ENCODE measurements around the gene OR1J1. TPM values are rescaled to one million over a fixed set of nuclear protein-coding genes. Genes with fewer than 3 reads are reported as not detected.

The OR1J1 gene
- total RNA-seq, 1 donor from 2014 or later = not detected

GRCh38 chr9:122453677-122454135 is 24.0 kb downstream of the OR1J1 start:
- no peak overlapping the region for H3K27ac ChIP-seq
- H4K20me1 ChIP-seq (ENCODE audit: low read depth) = no peaks in the 10 kb centered on the region
- no peaks in the 10 kb centered on the region for H3K4me1 Mint-ChIP-seq
- H3F3A ChIP-seq (ENCODE audit: low read depth) = no peaks in the 10 kb centered on the region
- no peak overlapping the region for H3K4me3 ChIP-seq
- H3K4me3 Mint-ChIP-seq = no peak overlapping the region
- no peak for TF ChIP-seq EZH2phosphoT487 (IDR thresholded peaks at IDR 0.05)
- no peak for TF ChIP-seq EZH2 (IDR thresholded peaks at IDR 0.05)
- no peak for TF ChIP-seq CTCF (IDR thresholded peaks at IDR 0.05)
- no peaks in the 10 kb centered on the region for H3K4me1 ChIP-seq
- peaks cover 9% of the 10 kb centered on the region for H3K27me3 Mint-ChIP-seq (ENCODE audit: insufficient read depth, low read depth)
- no peak overlapping the region for H3K27ac Mint-ChIP-seq
- DNase-seq (ENCODE audit: low spot score) = no peak
- H3K27me3 ChIP-seq = no peaks in the 10 kb centered on the region
- no peak overlapping the region for H3K9ac ChIP-seq
- H3K36me3 Mint-ChIP-seq = no peaks in the 10 kb centered on the region
- H3K9me3 ChIP-seq (ENCODE audit: low read depth) = no peaks in the 10 kb centered on the region
- H3K9me3 Mint-ChIP-seq = no peaks in the 10 kb centered on the region
- no peaks in the 10 kb centered on the region for H3K36me3 ChIP-seq
- no peak overlapping the region for H2AFZ ChIP-seq (replicated peaks)
- no peaks in the 10 kb centered on the region for H3K79me2 ChIP-seq (ENCODE audit: low read depth)
- no peak overlapping the region for H3K4me2 ChIP-seq

- H3K27me3 Mint-ChIP-seq (ENCODE audit: insufficient read depth, low read depth) = peaks cover 19% of the 10 kb centered on the region
- H3K4me3 Mint-ChIP-seq = no peak overlapping the region
- no peaks in the 10 kb centered on the region for H3K9me3 ChIP-seq (ENCODE audit: low read depth)
- no peak overlapping the region for H3K27ac ChIP-seq
- no peaks in the 10 kb centered on the region for H3K4me1 ChIP-seq
- H4K20me1 ChIP-seq (ENCODE audit: low read depth) = no peaks in the 10 kb centered on the region
- DNase-seq (ENCODE audit: low spot score) = no peak
- no peaks in the 10 kb centered on the region for H3K36me3 Mint-ChIP-seq
- H3K4me1 Mint-ChIP-seq = no peaks in the 10 kb centered on the region
- no peak overlapping the region for H3K27ac Mint-ChIP-seq
- TF ChIP-seq EZH2phosphoT487 (IDR thresholded peaks at IDR 0.05) = no peak
- no peak for TF ChIP-seq CTCF (IDR thresholded peaks at IDR 0.05)
- no peak for TF ChIP-seq EZH2 (IDR thresholded peaks at IDR 0.05)
- no peaks in the 10 kb centered on the region for H3K36me3 ChIP-seq
- no peak overlapping the region for H3K9ac ChIP-seq
- H3K4me2 ChIP-seq = no peak overlapping the region
- H3K27me3 ChIP-seq = no peaks in the 10 kb centered on the region
- H3F3A ChIP-seq (ENCODE audit: low read depth) = no peaks in the 10 kb centered on the region
- peaks cover 5% of the 10 kb centered on the region for H3K9me3 Mint-ChIP-seq
- H2AFZ ChIP-seq (replicated peaks) = no peak overlapping the region
- H3K4me3 ChIP-seq = no peak overlapping the region
- H3K79me2 ChIP-seq (ENCODE audit: low read depth) = no peaks in the 10 kb centered on the region
These were observed 30.8 kb downstream of the OR1J1 start for GRCh38 chr9:122446819-122447484.

- no peaks in the 10 kb centered on the region for H3K4me1 Mint-ChIP-seq
- H3K9me3 Mint-ChIP-seq = peaks cover 5% of the 10 kb centered on the region
- no peak overlapping the region for H3K4me3 Mint-ChIP-seq
- no peaks in the 10 kb centered on the region for H3K79me2 ChIP-seq (ENCODE audit: low read depth)
- H3K27me3 Mint-ChIP-seq (ENCODE audit: insufficient read depth, low read depth) = peaks cover 28% of the 10 kb centered on the region
- H3K27me3 ChIP-seq = no peaks in the 10 kb centered on the region
- H3K36me3 Mint-ChIP-seq = no peaks in the 10 kb centered on the region
- no peak overlapping the region for H3K4me3 ChIP-seq
- H3K4me2 ChIP-seq = no peak overlapping the region
- no peak overlapping the region for H3K27ac ChIP-seq
- H3K27ac Mint-ChIP-seq = no peak overlapping the region
- TF ChIP-seq CTCF (IDR thresholded peaks at IDR 0.05) (no peak), EZH2 (IDR thresholded peaks at IDR 0.05) (no peak), EZH2phosphoT487 (IDR thresholded peaks at IDR 0.05) (no peak)
- H4K20me1 ChIP-seq (ENCODE audit: low read depth) = no peaks in the 10 kb centered on the region
- no peaks in the 10 kb centered on the region for H3K4me1 ChIP-seq
- no peak for DNase-seq (ENCODE audit: low spot score)
- no peak overlapping the region for H2AFZ ChIP-seq (replicated peaks)
- H3K36me3 ChIP-seq = no peaks in the 10 kb centered on the region
- H3K9me3 ChIP-seq (ENCODE audit: low read depth) = no peaks in the 10 kb centered on the region
- no peak overlapping the region for H3K9ac ChIP-seq
- H3F3A ChIP-seq (ENCODE audit: low read depth) = no peaks in the 10 kb centered on the region
These were observed 32.5 kb downstream of the OR1J1 start for GRCh38 chr9:122445155-122445749.
